ENCODE measurements around the gene TRIM9. TPM values are rescaled to one million over a fixed set of nuclear protein-coding genes. Genes with fewer than 3 reads are reported as not detected.

Gene TRIM9
- total RNA-seq, 1 experiment from 2014 or later = 3.1 TPM

DNA sequence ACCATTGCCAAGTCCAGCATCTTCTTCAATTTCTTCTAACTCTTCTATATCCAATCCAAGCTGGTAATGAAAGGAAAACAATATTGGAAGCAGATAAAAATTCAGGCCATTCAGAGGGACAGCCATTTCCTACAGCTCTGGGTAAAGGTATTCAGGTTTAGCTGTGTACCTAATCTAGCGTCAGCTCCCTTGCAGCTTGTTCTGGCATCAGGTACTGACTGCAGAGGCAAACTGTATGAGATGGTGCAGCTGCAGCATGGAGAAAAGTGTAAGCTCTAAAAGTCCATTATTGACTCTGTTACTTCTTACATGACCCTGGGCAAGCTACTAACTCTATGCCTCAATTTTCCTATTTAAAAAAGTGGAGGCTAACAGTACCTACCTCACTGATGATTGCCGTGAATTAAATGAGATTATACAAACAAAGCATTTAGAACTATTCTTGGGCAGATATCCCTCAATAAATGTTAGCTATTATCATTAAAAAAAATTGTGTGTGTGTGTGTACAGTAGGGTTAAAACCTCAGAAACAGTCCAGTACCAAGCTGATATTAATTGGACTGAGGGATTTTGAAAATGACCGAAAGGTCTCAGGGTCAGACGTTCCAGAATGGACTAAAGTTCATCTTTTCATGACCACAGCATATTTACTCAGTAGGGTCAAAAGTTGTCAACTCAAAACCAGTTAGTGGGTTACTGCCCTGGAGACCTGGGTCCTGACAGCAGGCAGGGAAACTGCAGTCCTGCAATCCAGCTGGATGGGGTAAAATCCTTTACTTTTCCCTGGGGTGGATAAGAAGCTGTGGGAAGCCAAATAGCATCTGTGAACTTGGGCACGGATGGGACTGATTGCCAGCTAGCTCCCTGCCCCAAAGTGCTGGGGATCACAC is 159.5 kb downstream of the TRIM9 start:
- DNase-seq (ENCODE audit: low read depth) = no peak

DNA sequence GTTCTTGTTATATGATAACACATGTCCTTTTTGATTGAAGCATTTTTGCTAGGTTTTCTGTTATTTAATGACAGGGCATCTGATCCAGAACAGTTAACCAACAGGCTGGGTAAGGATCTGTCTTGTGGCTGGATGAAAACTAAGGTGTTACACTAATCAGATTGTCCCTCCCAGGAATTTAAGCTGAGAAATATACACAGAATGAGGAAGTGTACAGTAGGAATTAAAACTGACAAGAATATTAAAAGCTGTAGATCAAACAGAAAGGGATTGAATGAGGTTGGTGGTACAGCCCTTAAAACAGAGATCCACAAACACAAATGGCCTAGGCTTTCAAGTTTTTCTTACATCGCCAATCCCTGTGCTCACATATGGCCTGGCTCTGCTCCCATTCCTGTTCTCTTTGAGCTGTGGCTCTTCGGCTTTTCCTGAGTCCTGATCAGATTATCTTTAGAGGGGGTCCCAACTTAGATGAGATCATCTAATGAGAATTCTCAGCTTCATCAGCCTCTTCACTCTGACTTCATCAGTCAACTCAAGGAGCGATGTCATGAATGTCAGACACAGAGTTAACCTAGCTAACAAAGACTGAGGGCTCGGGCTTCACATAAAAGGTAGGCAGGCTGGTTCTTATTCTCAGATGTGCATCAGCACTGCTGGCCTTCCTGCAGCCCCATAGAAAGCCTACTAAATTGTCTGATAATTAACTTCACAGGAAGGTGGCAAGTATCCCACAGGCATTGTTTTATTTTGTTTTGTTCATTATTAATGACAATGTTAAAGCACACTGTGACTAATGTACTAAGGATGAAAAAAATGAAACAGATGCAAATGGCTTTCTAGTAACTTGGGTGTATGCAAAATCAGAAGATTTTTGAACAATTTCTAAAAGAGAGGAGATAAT is 162.1 kb downstream of the TRIM9 start:
- DNase-seq (ENCODE audit: low read depth) = no peak

DNA sequence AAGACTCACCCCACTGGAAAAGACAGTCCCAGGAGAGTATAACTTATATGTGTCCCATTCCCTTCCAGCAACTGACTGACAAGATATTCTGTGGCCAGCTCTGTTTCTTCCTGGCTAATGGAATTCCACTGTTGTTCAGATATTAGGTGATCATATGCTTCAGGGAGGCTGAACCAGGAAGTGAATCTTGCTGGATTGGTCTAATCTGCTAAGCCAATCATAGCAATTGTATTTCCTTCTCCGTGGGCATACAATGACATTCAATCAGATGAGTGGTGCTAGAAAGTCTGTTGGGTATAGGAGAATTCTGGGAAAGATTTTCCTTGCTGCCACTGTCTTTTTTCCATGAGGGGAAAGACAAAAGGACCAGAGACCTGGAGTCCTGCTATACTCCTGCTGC is 162.7 kb downstream of the TRIM9 start:
- no peak for DNase-seq (ENCODE audit: low read depth)

DNA sequence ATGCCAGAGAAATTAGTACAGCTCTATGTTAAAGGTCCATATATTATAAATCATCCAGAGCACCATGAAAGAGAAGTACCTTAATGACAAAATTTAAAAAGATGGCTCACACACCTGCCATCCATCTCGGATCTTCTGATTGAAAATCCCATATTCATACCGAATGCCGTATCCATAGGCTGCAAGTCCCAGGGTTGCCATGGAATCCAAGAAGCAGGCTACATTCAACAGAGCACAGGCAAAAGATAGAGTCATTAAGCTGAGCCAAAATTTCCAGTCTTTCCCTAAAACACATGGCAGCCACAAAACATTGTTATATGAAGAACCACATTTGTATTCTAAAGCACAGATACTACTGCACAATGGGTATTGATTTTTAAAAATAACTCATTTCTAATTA is 163.3 kb downstream of the TRIM9 start:
- no peak for DNase-seq (ENCODE audit: low read depth)

DNA sequence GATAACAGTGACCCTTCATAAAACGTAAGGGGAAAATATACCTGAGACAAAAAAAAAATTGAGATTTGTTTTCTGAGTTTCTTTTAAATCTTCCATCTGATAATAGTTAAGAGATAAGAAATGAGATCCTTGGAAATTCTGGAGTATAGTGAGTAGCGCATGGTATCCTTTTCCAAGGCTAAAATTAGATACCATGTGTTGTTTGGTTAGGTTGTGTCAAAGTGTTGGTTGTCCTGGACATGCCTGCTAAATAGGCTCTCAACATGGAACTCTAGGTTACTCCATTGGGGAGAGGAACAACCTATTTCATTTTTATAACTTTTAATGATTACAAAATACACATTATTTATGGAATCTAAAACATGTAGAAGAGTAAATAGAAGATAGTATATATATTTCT is 165.4 kb downstream of the TRIM9 start:
- DNase-seq (ENCODE audit: low read depth) = no peak

DNA sequence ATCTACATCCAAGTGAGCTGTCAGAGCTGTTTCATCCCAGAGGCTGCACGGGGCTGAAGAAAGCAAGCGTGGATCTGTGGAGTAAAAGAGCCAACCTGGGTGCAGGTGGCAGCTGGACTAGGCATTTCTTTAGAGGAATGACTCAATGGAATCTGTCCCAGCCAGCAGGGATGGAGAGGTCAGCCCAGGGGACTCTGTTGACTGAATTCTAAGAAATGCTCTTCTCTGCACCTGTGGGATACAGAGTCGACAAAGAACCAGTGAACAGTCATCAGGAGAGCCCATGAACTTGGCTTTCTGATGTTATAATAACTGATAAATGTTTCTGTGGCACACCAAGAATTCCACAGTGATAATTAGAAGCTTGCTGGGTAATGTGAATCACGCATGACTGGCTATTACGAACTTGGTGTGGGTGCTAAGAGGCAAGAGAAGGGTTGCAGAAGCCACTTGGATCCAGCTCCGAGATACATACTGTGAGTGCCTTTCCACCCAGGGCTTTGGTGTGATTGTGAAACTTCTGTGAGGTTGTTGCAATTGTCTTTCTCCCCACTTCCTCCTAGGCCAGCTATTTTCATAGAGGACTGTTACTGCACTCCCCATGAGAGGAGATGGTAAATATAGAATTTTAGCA is 166.8 kb downstream of the TRIM9 start:
- peak; percentile 15 for DNase-seq (ENCODE audit: low read depth)

DNA sequence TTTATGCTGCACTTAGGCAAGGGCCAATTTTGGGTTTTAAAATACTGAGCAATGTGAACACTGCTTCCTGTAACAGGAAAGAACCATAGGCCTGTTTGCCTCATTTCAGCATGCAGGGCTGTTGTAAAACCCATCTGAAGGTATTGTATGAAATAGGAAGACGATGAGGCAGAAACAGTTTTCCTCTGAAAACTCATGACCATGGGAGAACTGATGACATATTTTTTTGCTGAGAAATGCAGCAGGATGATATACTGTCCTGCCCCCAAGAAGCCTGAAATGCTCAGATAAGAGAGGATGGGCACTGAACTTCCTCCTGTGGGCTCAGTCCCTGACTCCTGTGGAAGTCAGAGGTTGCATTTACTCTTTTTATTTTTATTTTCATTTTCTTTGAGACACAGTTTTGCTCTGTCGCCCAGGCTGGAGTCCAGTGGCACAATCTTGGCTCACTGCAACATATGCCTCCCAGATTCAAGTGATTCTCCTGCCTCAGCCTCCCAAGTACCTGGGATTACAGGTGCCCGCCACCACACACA is 168.0 kb downstream of the TRIM9 start:
- no peak for DNase-seq (ENCODE audit: low read depth)

Other genes starting within 250 kb of the TRIM9 start
- gene ABHD12B, start 223.1 kb downstream of the TRIM9 start, total RNA-seq (2014; rRNA removed; shearing (Covaris generic)) = not detected in 2 replicates
- gene PYGL, start 150.6 kb downstream of the TRIM9 start, total RNA-seq (2014; rRNA removed; shearing (Covaris generic)) = 38.7 and 56.2 TPM in 2 replicates
- gene TMX1, start 145.1 kb upstream of the TRIM9 start, total RNA-seq (2014; rRNA removed; shearing (Covaris generic)) = 96.2 and 106 TPM in 2 replicates

All from Daoy (cell line).